ENCODE measurements around the gene CCDC57.
A peak's percentile ranks its signal among the peaks of the same experiment; 100 is the strongest.

CCDC57 gene

DNA sequence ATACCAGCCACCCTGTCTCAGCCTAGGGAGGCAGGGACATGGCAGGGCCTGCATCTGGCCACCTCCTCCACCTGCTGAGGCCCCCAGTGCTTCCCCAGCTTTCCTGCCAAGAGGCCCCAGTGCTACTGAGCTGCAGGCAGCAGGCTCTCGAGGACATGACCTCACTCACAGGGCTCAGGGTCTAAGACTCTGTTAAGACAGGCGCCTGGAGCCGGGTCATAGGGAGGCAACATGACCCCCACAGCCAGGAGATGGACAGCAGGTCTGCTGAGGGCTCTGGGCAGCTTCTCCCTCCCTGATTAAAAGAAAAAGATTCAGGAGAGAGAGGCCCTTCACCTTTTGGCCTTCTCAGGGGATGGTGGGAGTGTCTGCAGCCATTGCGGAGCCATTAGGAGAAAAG, 91.4 kb downstream of the CCDC57 start:
- H3K27ac Mint-ChIP-seq = peak overlapping the region; percentile 89
- no peaks in the 10 kb centered on the region for H3K9me3 Mint-ChIP-seq
- no peaks in the 10 kb centered on the region for H3K27me3 Mint-ChIP-seq
- H3K4me3 Mint-ChIP-seq = no peak overlapping the region
- H3K4me1 Mint-ChIP-seq (ENCODE audit: low read depth) = peaks cover 54% of the 10 kb centered on the region
- H3K36me3 Mint-ChIP-seq (ENCODE audit: low read depth) = peaks cover 21% of the 10 kb centered on the region

- peak overlapping the region; percentile 51 for H3K4me3 Mint-ChIP-seq
- peaks cover 44% of the 10 kb centered on the region for H3K4me1 Mint-ChIP-seq (ENCODE audit: low read depth)
- H3K36me3 Mint-ChIP-seq (ENCODE audit: low read depth) = peaks cover 18% of the 10 kb centered on the region
- peak overlapping the region; percentile 87 for H3K27ac Mint-ChIP-seq
- H3K9me3 Mint-ChIP-seq = no peaks in the 10 kb centered on the region
- no peaks in the 10 kb centered on the region for H3K27me3 Mint-ChIP-seq
Observed at GRCh38 chr17:82120148-82120547, 92.5 kb downstream of the CCDC57 start.

DNA sequence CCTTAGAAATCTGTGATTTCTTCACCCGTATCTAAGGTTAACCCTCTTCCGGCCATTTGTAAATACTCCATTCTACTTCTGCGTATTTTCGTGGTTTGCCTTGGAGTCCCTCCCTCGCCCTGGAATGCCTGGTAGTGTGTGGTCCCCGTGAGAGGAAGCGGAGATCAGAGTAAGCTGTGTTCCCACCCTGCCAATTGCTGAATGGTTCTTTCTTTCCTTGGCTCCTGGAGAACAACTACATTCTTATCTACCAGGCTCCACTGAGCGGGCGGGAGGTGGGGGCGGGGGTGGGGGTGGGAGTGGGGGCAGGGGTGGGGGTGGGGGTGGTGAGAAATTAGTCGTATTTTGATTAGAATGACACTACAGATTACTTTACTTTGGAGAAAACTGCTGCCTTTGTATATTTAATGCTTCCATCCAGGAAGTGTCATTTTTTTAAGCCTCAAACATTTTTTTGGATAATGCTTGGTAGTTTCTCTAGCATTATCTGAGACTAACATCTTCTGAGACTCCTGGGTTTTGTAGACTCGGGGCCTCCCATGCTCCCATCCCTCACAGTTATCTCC, 93.7 kb downstream of the CCDC57 start:
- no peak overlapping the region for H3K4me3 Mint-ChIP-seq
- H3K4me1 Mint-ChIP-seq (ENCODE audit: low read depth) = peaks cover 33% of the 10 kb centered on the region
- H3K27ac Mint-ChIP-seq = no peak overlapping the region
- H3K9me3 Mint-ChIP-seq = no peaks in the 10 kb centered on the region
- H3K27me3 Mint-ChIP-seq = no peaks in the 10 kb centered on the region
- H3K36me3 Mint-ChIP-seq (ENCODE audit: low read depth) = peaks cover 14% of the 10 kb centered on the region

DNA sequence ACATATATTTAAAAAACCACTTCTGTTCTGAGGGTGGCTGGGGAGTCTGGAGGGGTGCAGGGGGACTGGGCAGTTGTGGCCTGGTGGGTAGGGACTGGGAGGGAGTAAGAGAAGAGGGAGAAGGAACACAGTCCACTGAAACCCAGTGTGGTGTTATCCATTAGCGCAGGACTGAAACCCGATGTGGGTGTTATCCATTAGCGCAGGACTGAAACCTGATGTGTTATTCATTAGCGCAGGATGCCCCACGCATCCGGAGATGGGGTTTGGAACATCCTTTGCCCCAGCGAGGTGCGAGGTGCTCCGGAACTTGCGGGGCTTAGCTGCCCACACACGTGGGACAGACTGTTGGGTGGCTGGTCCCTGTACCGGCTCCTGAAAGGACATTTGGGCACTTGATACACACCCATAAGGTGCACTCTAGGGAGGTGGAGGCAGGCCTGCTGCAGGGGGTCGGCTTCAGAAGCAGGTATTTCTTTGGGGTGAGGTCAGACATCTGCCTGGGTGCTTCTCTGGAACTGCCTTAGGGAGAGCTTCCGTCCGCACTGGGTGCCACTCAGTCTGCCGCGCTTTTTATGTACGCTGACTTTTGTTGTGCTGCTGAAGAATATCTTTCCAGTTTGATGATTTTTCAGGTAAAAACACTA, 94.4 kb downstream of the CCDC57 start:
- H3K27me3 Mint-ChIP-seq = no peaks in the 10 kb centered on the region
- no peak overlapping the region for H3K4me3 Mint-ChIP-seq
- peaks cover 14% of the 10 kb centered on the region for H3K36me3 Mint-ChIP-seq (ENCODE audit: low read depth)
- H3K4me1 Mint-ChIP-seq (ENCODE audit: low read depth) = peaks cover 30% of the 10 kb centered on the region
- H3K9me3 Mint-ChIP-seq = no peaks in the 10 kb centered on the region
- no peak overlapping the region for H3K27ac Mint-ChIP-seq

GRCh38 chr17:82117139-82118090, 95.2 kb downstream of the CCDC57 start:
- H3K36me3 Mint-ChIP-seq (ENCODE audit: low read depth) = peaks cover 9% of the 10 kb centered on the region

DNA sequence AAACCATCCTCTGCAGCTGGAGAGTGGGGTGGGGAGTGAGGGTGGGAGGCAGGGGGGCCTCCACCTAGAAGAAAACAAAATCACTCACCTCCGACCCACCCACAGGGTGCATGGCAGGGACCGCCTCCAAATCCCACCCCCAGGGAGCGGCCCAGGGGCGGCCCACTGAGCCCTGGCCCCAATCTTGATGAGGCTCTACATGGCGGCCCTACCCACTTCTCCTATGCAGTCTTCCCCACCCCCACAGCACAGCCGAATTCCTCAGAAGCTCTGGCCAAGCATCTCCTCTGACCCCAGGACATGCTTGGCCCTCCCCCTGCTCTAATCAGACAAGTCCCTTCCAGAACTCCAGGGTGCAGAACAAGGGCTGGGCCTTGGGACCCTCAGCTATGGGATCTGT, 96.4 kb downstream of the CCDC57 start:
- H3K36me3 Mint-ChIP-seq (ENCODE audit: low read depth) = peaks cover 5% of the 10 kb centered on the region
- peaks cover 14% of the 10 kb centered on the region for H3K4me1 Mint-ChIP-seq (ENCODE audit: low read depth)
- H3K4me3 Mint-ChIP-seq = no peak overlapping the region
- H3K27me3 Mint-ChIP-seq = no peaks in the 10 kb centered on the region
- no peaks in the 10 kb centered on the region for H3K9me3 Mint-ChIP-seq
- H3K27ac Mint-ChIP-seq = no peak overlapping the region

More at GRCh38 chr17:82117139-82118090, 95.2 kb downstream of the CCDC57 start:
- Mint-ChIP-seq H3K27ac (no peak overlapping the region), H3K27me3 (no peaks in the 10 kb centered on the region), H3K9me3 (no peaks in the 10 kb centered on the region), H3K4me1 (ENCODE audit: low read depth) (peaks cover 25% of the 10 kb centered on the region), H3K4me3 (no peak overlapping the region)

GRCh38 chr17:82114872-82115271, 97.8 kb downstream of the CCDC57 start:
- Mint-ChIP-seq H3K36me3 (ENCODE audit: low read depth) (peaks cover 5% of the 10 kb centered on the region), H3K9me3 (no peaks in the 10 kb centered on the region), H3K27me3 (no peaks in the 10 kb centered on the region), H3K4me1 (ENCODE audit: low read depth) (peaks cover 15% of the 10 kb centered on the region), H3K4me3 (no peak overlapping the region), H3K27ac (no peak overlapping the region)

DNA sequence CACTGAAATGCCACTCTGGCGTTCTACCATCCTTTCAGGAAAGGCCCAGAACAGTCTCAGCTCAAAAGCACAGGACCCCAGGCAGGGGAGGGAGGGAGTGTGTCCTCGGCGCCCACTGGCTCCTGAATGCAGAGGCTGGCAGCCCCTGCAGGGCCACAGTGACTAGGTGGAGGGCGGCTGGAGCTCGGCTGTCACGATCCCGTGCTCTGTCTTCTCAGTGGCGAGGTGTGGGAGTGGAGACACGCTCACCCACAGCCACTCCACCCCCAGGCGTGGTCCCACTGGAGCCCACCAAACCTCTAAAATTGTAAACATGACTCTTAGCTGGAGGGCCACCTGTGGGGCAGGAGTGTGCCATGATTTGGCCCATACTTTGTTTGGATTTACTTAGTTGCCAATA, 98.2 kb downstream of the CCDC57 start:
- H3K4me1 Mint-ChIP-seq (ENCODE audit: low read depth) = peaks cover 11% of the 10 kb centered on the region
- no peak overlapping the region for H3K4me3 Mint-ChIP-seq
- no peaks in the 10 kb centered on the region for H3K9me3 Mint-ChIP-seq
- peaks cover 5% of the 10 kb centered on the region for H3K36me3 Mint-ChIP-seq (ENCODE audit: low read depth)
- H3K27me3 Mint-ChIP-seq = no peaks in the 10 kb centered on the region
- no peak overlapping the region for H3K27ac Mint-ChIP-seq

DNA sequence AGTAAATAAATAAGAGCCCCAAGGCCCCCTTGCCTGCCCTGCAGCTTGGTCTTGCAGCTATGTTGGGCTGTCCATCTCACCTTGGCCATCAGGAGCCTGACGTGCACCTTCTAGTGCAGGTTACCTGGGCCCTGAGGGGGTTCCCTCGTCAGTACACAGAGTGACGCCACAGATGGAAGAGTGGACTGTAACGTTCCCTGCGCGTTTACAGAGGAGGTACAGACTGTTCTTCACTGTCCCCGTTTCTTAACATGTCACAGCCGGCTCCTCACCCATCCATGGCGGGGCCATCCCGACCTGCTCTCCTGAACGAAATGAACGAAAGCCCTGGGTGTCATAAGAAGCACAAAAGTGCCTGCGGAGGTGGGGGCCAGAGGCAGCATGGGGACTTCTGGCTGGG, 98.7 kb downstream of the CCDC57 start:
- Mint-ChIP-seq H3K36me3 (ENCODE audit: low read depth) (peaks cover 5% of the 10 kb centered on the region), H3K27me3 (no peaks in the 10 kb centered on the region), H3K4me1 (ENCODE audit: low read depth) (peaks cover 13% of the 10 kb centered on the region), H3K4me3 (no peak overlapping the region), H3K9me3 (no peaks in the 10 kb centered on the region), H3K27ac (no peak overlapping the region)

- Mint-ChIP-seq H3K27ac (no peak overlapping the region), H3K4me1 (ENCODE audit: low read depth) (peaks cover 15% of the 10 kb centered on the region), H3K36me3 (ENCODE audit: low read depth) (peaks cover 5% of the 10 kb centered on the region), H3K9me3 (no peaks in the 10 kb centered on the region), H3K27me3 (no peaks in the 10 kb centered on the region), H3K4me3 (no peak overlapping the region)
Observed at GRCh38 chr17:82113422-82113821, 99.2 kb downstream of the CCDC57 start.

DNA sequence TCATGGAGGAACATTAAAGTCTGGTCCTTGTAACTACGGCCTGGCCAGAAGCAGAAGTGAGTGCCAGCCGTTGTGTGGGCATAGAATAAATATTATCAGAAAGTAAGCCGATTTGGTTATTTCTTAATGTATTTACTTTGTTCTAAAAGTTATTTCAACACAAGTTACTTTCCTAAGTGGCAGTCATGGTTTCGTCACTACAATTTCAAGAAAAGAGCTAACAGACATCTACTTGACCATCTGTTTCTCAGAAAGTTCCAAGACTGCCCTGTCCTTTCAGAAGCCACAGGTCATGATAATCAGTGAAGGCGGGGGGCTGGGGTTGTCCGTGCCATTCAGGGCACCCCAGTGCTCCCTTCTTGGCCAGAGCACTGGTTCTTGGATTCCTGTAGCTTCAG, 99.7 kb downstream of the CCDC57 start:
- no peaks in the 10 kb centered on the region for H3K9me3 Mint-ChIP-seq
- H3K4me3 Mint-ChIP-seq = no peak overlapping the region
- peaks cover 15% of the 10 kb centered on the region for H3K4me1 Mint-ChIP-seq (ENCODE audit: low read depth)
- H3K36me3 Mint-ChIP-seq (ENCODE audit: low read depth) = peaks cover 2% of the 10 kb centered on the region
- H3K27me3 Mint-ChIP-seq = no peaks in the 10 kb centered on the region
- no peak overlapping the region for H3K27ac Mint-ChIP-seq

DNA sequence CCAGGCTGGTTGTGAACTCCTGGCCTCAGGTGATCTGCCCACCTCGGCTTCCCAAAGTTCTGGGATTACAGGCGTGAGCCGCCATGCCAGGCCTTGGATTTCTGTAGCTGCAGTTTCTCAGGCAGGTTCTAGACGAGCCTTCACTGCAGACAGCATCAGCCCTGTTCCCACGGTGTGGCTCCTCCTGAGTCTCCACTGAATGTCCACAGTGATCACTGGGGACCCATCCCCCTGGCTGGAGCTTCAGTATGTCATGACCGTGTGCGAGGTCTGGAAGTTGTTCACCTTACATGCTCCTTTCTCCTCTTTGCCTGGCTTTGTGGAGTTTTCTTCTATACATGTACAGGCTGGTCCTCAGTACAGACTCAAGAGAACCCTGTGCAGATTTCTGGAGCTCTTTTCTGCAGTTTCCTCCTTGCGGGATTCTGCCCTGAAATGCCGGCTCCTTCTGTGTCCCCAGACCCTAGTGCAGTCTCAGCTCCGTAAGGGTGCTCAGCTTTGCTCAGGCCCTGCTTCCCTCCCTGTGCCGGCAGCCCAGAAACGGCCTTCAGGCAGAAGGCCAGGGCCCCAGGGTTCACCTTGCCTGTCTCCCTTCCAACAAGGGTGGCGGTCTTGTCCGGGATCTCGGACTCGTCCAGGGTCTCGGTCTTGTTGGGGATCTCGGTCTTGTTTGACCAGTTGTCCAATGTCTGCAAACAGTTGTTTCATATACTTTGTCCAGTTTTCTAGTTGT, 100.3 kb downstream of the CCDC57 start:
- no peaks in the 10 kb centered on the region for H3K9me3 Mint-ChIP-seq
- H3K27me3 Mint-ChIP-seq = no peaks in the 10 kb centered on the region
- H3K4me3 Mint-ChIP-seq = no peak overlapping the region
- peaks cover 15% of the 10 kb centered on the region for H3K4me1 Mint-ChIP-seq (ENCODE audit: low read depth)
- no peak overlapping the region for H3K27ac Mint-ChIP-seq
- H3K36me3 Mint-ChIP-seq (ENCODE audit: low read depth) = no peaks in the 10 kb centered on the region

- Mint-ChIP-seq H3K4me1 (ENCODE audit: low read depth) (peaks cover 28% of the 10 kb centered on the region), H3K9me3 (no peaks in the 10 kb centered on the region), H3K4me3 (no peak overlapping the region), H3K27me3 (no peaks in the 10 kb centered on the region), H3K36me3 (ENCODE audit: low read depth) (no peaks in the 10 kb centered on the region), H3K27ac (peak overlapping the region; percentile 61)
Observed at GRCh38 chr17:82110298-82110697, 102.3 kb downstream of the CCDC57 start.

DNA sequence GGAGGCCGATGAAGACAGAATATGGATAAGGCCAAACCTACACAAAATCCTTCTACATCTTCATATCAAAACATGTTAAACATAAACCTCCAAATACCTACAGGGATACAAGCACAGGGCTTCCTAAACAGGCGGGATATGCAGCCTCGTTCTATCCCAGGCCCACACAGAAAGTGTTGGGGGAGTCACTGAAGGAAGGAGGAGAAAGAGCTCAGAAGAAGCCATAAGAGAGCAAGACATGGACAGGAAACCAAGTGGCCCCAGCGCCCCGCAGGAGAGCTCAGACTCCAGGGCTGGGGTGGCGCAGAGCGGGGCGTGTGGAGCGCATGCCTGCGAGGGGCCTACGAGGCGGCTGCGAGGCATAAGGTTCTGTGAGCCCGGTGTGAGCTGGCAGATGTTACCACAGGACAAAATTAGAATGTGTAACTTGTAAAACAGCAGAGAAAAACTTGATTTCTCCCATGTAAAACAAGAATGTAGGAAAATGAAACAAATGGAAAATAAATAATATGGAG, 103.6 kb downstream of the CCDC57 start:
- Mint-ChIP-seq H3K4me1 (ENCODE audit: low read depth) (peaks cover 32% of the 10 kb centered on the region), H3K27ac (peak overlapping the region; percentile 58), H3K36me3 (ENCODE audit: low read depth) (no peaks in the 10 kb centered on the region), H3K4me3 (no peak overlapping the region), H3K9me3 (no peaks in the 10 kb centered on the region), H3K27me3 (no peaks in the 10 kb centered on the region)

All from stimulated activated naive CD8-positive, alpha-beta T cell treated with anti-CD3 and anti-CD28 coated beads, Interleukin-15, Interleukin-2, amounts not matched to agents 100 ng/mL and 50 ng/mL, for 24 hours (primary cell).